ENCODE data around the gene TINCR.
"Not testable (repeated sequence)": the region's sequence is repeated elsewhere in the genome, so short reads cannot be mapped to it uniquely, and the experiment has no call there.

The TINCR gene

DNA sequence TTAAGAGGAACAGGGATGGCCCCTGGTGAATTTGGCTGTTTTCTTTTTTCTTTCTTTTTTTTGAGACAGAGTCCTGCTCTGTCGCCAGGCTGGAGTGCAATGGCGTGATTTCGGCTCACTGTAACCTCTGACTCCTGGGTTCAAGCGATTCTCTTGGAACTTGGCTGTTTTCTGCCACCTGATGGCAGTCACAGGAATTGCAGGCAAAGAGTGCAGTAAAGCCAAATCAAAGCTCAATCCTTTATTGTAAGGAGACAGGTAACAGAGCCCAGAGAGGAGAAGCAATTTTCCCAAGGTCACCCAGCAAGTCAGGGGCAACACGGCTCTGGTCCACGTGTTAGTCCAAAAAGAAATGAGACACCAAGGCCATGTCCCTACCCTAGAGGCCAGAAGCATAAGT, 6.2 kb downstream of the TINCR start:
- no peak for DNase-seq (ENCODE audit: extremely low read depth in 1 of 2, low read depth in 1 of 2)

- no peak for DNase-seq (ENCODE audit: extremely low read depth in 1 of 2, low read depth in 1 of 2)
Measured at GRCh38 chr19:5560156-5560555, 7.6 kb downstream of the TINCR start.

GRCh38 chr19:5559804-5560133, 8.0 kb downstream of the TINCR start:
- no peak for DNase-seq (ENCODE audit: extremely low read depth in 1 of 2, low read depth in 1 of 2)

DNA sequence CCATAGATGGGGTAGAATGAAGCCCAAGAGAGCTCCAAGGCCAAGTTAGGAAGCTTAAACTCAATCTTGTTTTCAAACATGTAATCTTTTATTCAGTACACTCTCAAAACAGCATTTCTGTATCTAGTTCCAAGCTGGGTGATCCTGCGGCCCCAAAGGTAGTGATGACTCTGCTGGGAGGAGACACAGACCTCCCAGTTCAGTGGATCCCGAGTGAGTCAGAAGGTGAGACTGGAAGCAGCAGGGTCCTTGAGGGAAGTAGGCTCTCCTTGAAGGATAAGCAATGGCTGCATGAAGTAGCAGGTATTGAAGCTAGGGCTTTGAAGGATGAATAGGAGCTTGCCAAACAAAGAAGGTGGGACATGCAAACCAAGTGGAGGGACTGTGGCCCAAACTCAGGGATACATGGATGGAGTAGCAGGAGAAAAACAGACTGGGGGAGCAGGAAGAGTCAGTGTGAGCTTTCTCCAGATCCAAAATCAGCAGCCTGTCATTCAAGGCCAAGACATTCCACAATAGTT, 9.6 kb downstream of the TINCR start:
- DNase-seq (ENCODE audit: extremely low read depth in 1 of 2, low read depth in 1 of 2) = no peak

- DNase-seq (ENCODE audit: extremely low read depth in 1 of 2, low read depth in 1 of 2) = no peak
Measured at GRCh38 chr19:5557691-5558090, 10.1 kb downstream of the TINCR start.

- no peak for DNase-seq (ENCODE audit: extremely low read depth in 1 of 2, low read depth in 1 of 2)
Measured at GRCh38 chr19:5554828-5555227, 12.9 kb downstream of the TINCR start.

- no peak for DNase-seq (ENCODE audit: extremely low read depth in 1 of 2, low read depth in 1 of 2)
Measured at GRCh38 chr19:5553892-5554291, 13.9 kb downstream of the TINCR start.

GRCh38 chr19:5547881-5548280, 19.9 kb downstream of the TINCR start:
- no peak for DNase-seq (ENCODE audit: extremely low read depth in 1 of 2, low read depth in 1 of 2)

- DNase-seq (ENCODE audit: extremely low read depth in 1 of 2, low read depth in 1 of 2) = no peak
Measured at GRCh38 chr19:5545984-5546383, 21.8 kb downstream of the TINCR start.

- DNase-seq (ENCODE audit: extremely low read depth in 1 of 2, low read depth in 1 of 2) = no peak
Measured at GRCh38 chr19:5545051-5545450, 22.7 kb downstream of the TINCR start.

- no peak for DNase-seq (ENCODE audit: extremely low read depth in 1 of 2, low read depth in 1 of 2)
Measured at GRCh38 chr19:5542665-5543064, 25.1 kb downstream of the TINCR start.

DNA sequence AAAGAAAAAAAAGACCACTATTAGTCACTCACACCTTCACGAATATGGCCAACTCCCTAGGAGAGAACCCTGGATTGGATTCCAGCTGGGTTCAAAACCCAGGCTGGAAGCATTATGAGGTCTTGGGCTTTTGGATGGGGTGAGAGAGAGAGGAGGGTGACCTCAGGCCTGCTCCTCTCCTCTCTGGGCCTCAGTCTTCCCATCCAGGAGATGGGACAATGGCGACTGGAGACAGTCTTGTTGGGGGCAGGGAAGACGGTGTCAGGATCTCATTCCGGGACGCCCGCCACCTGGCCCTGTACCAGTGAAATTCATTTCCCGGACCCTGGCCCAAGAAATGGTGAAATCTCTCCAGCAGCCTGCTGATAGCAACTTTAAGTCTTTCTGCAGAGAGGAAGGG, 26.3 kb downstream of the TINCR start:
- no peak for DNase-seq (ENCODE audit: extremely low read depth in 1 of 2, low read depth in 1 of 2)

GRCh38 chr19:5540208-5540607, 27.5 kb downstream of the TINCR start:
- no peak for DNase-seq (ENCODE audit: extremely low read depth in 1 of 2, low read depth in 1 of 2)

DNA sequence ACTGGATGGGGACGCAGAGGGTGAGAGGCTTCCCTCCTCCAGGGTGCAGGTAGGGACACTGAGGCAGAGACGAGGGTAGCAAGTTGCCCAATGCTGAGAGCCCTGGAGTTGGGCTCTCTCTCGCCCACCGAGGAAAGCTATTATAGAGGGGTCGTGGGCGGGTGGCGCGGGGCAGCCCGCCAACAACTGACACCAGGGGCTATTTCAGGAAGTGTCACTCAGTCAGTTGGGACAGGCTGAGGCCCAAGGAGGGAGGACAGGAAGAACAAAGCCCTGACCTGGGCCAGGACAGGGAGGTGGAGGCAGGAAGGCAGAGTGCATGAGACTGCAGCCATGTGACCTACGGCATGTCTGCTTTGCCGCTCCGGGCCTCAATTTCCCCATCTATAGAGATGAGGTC, 29.9 kb downstream of the TINCR start:
- no peak for DNase-seq (ENCODE audit: extremely low read depth in 1 of 2, low read depth in 1 of 2)

GRCh38 chr19:5536982-5537579, 30.7 kb downstream of the TINCR start:
- DNase-seq (ENCODE audit: extremely low read depth in 1 of 2, low read depth in 1 of 2) = not testable (repeated sequence)

- no peak for DNase-seq (ENCODE audit: extremely low read depth in 1 of 2, low read depth in 1 of 2)
Measured at GRCh38 chr19:5536337-5536894, 31.3 kb downstream of the TINCR start.

- DNase-seq (ENCODE audit: extremely low read depth in 1 of 2, low read depth in 1 of 2) = no peak
Measured at GRCh38 chr19:5534787-5535586, 32.8 kb downstream of the TINCR start.

DNA sequence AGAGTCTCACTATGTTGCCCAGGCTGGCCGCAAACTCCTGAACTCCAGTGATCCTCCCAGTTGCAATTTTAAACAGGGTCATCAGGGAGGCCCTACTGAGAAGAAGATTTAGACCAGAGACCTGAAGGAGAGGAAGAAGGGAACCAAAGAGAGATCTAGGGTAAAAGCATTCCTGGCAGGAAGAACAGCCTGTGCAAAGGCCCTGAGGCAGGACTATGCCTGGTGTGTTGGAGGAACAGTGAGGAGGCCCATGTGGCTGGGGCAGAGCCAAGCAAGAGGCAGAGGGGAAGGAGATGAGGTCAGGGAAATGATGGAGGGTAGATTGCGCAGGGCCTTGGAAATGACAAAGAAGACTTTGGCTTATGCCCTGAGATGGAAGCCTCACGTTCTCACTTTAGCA, 34.5 kb downstream of the TINCR start:
- DNase-seq (ENCODE audit: extremely low read depth in 1 of 2, low read depth in 1 of 2) = no peak

GRCh38 chr19:5530701-5531100, 37.1 kb downstream of the TINCR start:
- DNase-seq (ENCODE audit: extremely low read depth in 1 of 2, low read depth in 1 of 2) = no peak

DNA sequence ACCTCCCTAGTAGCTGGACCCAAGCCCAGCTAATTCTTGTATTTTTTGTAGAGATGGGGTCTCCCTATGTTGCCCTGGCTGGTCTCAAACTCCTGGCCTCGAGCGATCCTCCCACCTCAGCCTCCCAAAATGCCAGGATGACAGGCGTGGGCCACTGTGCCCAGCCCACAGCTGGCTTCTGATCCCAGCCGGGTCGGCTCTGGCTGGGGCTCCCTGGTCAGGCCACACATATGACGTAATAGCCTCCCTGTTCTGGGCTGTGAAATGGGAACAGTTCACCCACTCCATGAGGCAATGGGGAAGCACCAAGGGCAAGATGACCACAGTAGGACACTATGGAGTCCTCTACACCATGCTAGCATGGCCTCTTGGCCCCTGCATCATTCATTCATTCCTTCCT, 41.1 kb downstream of the TINCR start:
- no peak for DNase-seq (ENCODE audit: extremely low read depth in 1 of 2, low read depth in 1 of 2)

DNA sequence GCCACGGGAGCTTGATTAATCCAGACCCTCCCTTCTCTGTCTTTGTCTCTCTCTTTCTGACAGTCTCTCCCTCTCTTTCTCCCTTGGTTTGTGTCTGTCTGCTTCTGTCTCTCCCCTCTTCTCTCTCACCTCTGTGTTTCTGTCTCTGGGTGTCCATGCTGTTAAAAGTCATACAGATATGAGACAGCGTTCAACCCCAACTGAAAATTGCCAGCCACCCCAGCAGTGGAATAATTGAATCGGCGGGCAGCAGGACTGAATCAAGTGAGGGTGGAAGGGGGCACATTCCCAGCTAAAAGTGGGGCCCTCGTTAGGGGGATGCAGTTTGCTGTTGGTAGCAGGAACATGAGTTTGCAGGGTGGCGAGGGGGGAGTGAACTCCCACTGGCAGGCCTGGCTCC, 43.7 kb downstream of the TINCR start:
- no peak for DNase-seq (ENCODE audit: extremely low read depth in 1 of 2, low read depth in 1 of 2)

GRCh38 chr19:5522106-5522505, 45.6 kb downstream of the TINCR start:
- no peak for DNase-seq (ENCODE audit: extremely low read depth in 1 of 2, low read depth in 1 of 2)

Data from stimulated activated CD8-positive, alpha-beta memory T cell treated with anti-CD3 and anti-CD28 coated beads, Interleukin-7, amount 100 ng/mL, for 48 hours (primary cell).